ENCODE measurements around the gene SLC37A1. TPM values are rescaled to one million over a fixed set of nuclear protein-coding genes. Genes with fewer than 3 reads are reported as not detected.
"Not testable (repeated sequence)": the region's sequence is repeated elsewhere in the genome, so short reads cannot be mapped to it uniquely, and the experiment has no call there.

The SLC37A1 gene
- polyA plus RNA-seq, 12 donors = 2.2 to 8.2 (median 2.9) TPM; not detected in 1

GRCh38 chr21:42615924-42616323 lies 102.3 kb downstream of the SLC37A1 start:
- no peak for DNase-seq

DNA sequence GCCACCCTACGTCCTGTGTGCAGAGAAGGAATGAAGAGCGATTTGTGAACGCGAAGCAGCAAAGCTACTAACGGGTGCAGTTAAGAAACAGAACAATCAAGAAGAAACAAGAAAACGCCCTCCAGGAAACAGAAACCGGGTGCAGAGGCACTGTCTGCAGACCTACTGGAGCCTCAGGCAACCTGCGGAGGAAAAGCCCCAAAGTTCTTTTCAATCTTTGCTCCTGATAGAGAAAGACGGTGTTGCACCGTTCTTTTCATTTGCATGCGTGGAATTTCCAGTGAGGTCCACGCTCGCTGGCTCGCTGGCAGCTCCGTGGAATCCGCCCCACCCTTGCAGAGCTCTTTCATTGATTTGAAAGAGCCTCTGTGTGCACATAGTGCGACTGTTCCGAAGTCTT lies 102.8 kb downstream of the SLC37A1 start:
- DNase-seq = no peak

- no peak for DNase-seq
Measured at GRCh38 chr21:42616941-42617340, 103.3 kb downstream of the SLC37A1 start.

DNA sequence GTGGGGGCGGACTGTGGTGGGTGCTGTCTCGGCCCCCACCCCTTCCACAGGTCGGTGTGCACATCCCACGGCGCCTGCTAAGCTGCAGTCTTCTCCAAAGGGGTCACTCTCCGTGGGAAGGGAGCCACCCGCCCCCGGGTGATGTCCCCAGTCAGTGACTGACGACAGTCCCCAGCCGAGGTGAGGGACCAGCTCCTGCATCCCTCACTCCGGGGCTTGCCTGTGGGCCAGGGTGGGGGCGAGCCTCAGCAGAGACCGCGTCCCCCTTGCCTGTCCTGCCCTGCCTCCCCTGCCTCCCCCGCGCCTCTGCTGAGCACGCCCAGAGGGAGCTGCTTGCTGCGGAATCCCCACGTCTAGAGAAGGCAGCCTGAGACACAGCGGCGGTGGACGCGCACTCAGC lies 103.8 kb downstream of the SLC37A1 start:
- DNase-seq = no peak

GRCh38 chr21:42618707-42619102 lies 105.1 kb downstream of the SLC37A1 start:
- DNase-seq = no peak

- DNase-seq = no peak
Measured at GRCh38 chr21:42619166-42619565, 105.5 kb downstream of the SLC37A1 start.

- no peak for DNase-seq
Measured at GRCh38 chr21:42619841-42620240, 106.2 kb downstream of the SLC37A1 start.

DNA sequence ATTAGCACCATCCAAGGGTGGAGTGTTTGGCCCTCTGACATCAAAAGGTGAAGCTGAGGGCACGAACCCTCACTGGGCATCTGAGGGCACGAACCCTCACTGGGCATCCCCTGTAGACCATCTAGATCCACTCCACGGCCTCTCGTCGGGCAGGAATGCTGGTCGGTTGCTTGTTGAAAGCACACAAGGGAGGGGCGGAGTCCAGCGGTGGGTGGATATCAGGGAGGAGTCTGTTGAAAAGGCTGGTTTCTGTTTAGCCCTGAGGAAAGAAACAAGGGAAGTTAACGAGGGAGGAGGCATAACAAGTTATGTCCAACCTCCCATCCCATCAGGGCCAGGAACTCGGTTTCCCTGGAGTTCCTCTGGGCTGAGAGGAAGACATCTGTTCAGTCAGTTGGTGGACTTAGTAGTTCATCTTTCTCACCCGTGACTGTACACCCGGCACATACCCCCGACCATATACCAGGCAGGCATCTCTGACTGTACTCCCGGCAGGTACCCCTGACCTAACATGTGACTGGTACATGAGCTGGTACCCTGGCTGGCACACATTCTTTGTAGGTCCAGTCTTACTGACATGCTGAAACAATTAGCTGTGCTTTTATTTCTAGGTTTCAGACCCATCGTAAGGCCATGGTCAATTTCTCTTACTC lies 107.6 kb downstream of the SLC37A1 start:
- DNase-seq = peak; percentile 28

DNA sequence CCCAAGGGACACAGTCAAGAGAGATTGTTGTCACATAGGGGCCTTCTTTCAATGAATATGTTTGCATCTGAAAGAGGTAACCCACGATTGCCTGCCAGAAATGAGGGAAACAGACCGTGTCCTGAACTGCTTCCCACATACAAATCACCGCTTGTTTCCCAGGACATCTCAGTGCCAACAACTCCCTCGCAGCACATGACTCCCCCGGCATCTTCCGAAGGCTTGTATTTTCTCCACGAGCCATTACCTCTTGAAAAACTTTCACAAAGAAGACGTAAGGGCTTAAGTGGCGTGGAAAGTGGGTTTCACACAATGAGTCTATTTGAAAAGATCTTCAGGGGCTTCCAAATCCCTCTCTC lies 108.1 kb downstream of the SLC37A1 start:
- DNase-seq = peak; percentile 46

DNA sequence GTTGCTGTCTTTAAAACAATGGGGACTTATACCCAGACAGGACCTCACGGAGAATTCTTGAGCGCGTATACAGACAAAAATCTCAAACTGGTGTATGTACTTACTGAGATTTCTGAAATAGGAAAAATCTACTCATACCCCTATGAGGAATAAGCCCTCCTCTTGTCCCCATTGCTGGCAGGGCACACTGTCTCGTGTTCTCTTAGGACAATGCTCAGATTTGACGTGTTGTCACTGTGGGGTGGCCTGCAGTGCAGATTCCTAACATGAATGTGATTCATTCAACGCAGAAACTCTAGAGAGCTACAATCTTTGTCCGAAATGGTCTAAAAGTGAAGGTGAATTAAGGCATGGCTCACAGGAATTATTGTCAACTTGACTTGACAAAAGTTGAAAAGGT lies 108.6 kb downstream of the SLC37A1 start:
- no peak for DNase-seq

DNA sequence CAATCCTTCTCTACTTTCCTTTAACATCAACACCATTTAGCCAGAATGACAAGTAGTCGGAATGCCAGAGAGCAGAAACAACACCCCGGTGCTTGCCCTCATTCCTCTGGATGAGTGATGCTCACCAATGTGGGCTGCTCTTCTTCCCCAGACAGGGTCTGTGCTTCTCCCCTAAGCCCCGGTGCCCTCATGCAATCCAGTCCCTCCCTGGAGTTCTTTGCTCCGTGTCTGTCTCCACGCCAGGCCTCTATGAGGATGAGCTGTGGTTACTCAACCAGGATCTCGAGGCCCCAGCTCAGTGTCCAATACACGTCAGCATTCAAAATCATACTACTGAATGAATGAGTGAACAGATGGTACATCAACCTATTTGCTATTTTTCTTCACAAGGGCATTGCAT lies 110.0 kb downstream of the SLC37A1 start:
- DNase-seq = no peak

- no peak for DNase-seq
Measured at GRCh38 chr21:42624095-42624790, 110.6 kb downstream of the SLC37A1 start.

- DNase-seq = no peak
Measured at GRCh38 chr21:42624936-42625335, 111.3 kb downstream of the SLC37A1 start.

DNA sequence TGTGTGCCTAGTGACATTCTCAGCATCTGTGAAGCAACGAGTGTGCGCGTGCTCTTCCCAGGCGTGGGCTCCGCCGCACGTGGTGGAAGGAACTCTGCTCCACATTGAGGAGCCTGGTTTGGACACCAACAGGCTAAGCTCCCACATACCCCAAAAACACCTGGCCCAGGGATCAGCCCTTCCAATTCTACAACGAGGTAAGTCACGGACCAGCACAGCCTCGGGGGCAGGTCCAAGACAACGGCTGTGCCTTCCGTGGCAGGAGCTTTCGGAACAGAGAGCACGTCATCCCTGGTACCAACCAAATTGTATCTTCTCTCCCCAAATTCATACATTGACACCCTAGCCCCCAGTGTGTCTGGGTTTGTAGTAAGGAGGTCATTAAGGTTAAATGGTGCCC lies 112.5 kb downstream of the SLC37A1 start:
- no peak for DNase-seq

- DNase-seq = no peak
Measured at GRCh38 chr21:42627527-42628289, 114.1 kb downstream of the SLC37A1 start.

DNA sequence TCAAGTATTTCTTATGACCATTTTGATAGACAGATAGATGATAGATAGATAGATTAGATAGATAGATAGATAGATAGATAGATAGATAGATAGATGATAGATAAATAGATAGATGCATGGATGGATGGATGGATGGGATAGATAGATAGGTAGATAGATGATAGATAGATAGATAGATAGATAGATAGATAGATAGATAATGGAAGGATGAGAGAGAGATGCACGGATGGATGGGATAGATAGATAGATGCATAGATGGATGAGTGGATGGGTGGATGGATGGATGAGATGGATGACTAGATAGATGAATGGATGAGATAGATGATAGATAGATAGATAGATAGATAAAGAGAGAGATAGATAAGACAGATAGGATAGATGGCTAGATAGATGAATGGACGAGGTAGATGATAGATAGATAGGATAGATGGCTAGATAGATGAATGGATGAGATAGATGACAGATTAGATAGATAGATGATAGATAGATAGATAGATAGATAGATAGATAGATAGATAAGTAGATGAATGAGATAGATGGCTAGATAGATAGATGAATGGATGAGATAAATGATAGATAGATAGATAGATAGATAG lies 114.9 kb downstream of the SLC37A1 start:
- not testable (repeated sequence) for DNase-seq

DNA sequence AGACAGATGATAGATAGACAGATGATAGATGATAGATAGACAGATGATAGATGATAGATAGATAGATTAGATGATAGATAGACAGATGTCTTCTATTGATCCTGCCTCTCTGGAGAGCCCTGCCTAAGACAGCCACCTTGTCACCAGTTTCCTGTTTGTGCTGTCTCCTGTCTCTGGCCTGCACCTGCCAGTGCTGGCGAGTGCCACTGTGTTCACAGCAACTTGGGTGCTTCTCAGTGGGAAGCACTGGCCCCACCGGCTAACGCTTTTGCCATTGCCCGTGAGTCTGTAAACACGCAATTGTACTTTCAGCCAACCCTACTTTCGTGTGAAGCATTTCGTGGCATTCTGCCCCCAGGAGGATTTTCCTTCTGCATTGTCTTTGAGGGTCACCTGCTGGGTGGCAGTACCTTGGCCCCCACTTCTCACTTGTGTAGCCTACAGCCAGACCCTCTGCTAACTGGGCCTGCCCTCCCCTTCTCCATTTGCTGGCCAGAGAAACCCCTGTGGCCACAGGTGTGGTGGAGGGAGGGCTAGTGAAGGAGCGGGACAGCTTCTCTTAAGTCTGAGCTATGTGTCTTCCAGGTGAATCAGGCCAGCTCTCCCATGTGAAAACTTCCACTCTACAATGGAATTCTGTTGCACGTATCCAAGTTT lies 116.4 kb downstream of the SLC37A1 start:
- no peak for DNase-seq

- DNase-seq = no peak
Measured at GRCh38 chr21:42630626-42631025, 117.0 kb downstream of the SLC37A1 start.

All from muscle of arm (tissue), 12 donors.